ENCODE measurements around the gene CLDN4. TPM values are rescaled to one million over a fixed set of nuclear protein-coding genes. Genes with fewer than 3 reads are reported as not detected.

Gene CLDN4
- total and polyA plus RNA-seq, 12 donors, result 0.03 to 0.30 (median 0.14) TPM; not detected in 9

- intact Hi-C loops (cut with DNase I), result loop anchor here in 2 of 10 donors (10.0 kb wide), 2 partner anchors 103 to 333 kb away; no protein-coding TSS in a partner anchor
- DNase-seq (no peak), ATAC-seq (no peak)
- H3K4me3 ChIP-seq, result no peak overlapping the region
- H3K27ac ChIP-seq, result no peak overlapping the region
- peaks cover 6 to 43% (median 19%) of the 10 kb centered on the region in 9 donors for H3K4me1 ChIP-seq
- TF ChIP-seq, protein P1, sequence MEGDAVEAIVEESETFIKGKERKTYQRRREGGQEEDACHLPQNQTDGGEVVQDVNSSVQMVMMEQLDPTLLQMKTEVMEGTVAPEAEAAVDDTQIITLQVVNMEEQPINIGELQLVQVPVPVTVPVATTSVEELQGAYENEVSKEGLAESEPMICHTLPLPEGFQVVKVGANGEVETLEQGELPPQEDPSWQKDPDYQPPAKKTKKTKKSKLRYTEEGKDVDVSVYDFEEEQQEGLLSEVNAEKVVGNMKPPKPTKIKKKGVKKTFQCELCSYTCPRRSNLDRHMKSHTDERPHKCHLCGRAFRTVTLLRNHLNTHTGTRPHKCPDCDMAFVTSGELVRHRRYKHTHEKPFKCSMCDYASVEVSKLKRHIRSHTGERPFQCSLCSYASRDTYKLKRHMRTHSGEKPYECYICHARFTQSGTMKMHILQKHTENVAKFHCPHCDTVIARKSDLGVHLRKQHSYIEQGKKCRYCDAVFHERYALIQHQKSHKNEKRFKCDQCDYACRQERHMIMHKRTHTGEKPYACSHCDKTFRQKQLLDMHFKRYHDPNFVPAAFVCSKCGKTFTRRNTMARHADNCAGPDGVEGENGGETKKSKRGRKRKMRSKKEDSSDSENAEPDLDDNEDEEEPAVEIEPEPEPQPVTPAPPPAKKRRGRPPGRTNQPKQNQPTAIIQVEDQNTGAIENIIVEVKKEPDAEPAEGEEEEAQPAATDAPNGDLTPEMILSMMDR (IDR thresholded peaks at IDR 0.05), result no peak
- H3K9me3 ChIP-seq, result no peaks in the 10 kb centered on the region
- H3K27me3 ChIP-seq, result no peaks in the 10 kb centered on the region
- H3K36me3 ChIP-seq, result no peaks in the 10 kb centered on the region
- 68% methylated on average over 11 to 13 of the region's 13 CpGs for WGBS, 2 donors
These were observed 41.5 kb downstream of the CLDN4 start for GRCh38 chr7:73872056-73872908.

- WGBS, 2 donors, result 95 to 96% methylated on average over 8 of the region's 8 CpGs
- no peaks in the 10 kb centered on the region for H3K9me3 ChIP-seq
- TF ChIP-seq, protein P1 (IDR thresholded peaks at IDR 0.05), result no peak
- DNase-seq (no peak), ATAC-seq (no peak)
- peaks cover 19 to 50% (median 30%) of the 10 kb centered on the region in 9 donors for H3K4me1 ChIP-seq
- H3K27me3 ChIP-seq, result peaks cover 0 to 10% (median 0%) of the 10 kb centered on the region in 7 donors
- H3K4me3 ChIP-seq, result no peak overlapping the region
- no peaks in the 10 kb centered on the region for H3K36me3 ChIP-seq
- no peak overlapping the region for H3K27ac ChIP-seq
- intact Hi-C loops (cut with DNase I), result loop anchor here in 2 of 10 donors (10.0 kb wide), 2 partner anchors 98 to 328 kb away; no protein-coding TSS in a partner anchor
These were observed 45.6 kb downstream of the CLDN4 start for GRCh38 chr7:73876361-73876760.

DNA sequence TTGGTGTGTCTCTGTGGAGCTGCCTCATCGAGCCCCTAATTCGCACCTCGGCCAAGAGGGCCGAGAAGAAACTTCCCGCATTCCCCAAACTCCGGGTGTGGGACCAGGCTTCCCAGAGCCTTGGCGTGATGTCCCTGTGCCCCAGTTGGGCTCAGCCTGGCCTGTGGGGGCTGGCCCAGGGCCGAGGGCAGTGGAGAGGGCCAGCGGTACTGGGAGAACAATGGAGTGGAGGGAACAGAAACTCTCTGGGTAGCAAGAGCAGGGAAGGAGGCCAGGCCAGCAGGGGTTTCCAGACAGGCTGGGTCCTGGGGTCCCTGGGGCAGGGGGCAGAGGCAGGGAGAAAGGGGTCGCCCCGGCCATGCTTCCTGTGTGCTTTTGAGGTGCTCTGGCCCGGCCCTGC is 46.2 kb downstream of the CLDN4 start:
- TF ChIP-seq, protein P1 (IDR thresholded peaks at IDR 0.05), result no peak
- ATAC-seq, result no peak
- Histone ChIP-seq H3K9me3 (no peaks in the 10 kb centered on the region), H3K4me3 (no peak overlapping the region), H3K27me3 (peaks cover 0 to 10% (median 0%) of the 10 kb centered on the region in 7 donors), H3K4me1 (peaks cover 22 to 50% (median 31%) of the 10 kb centered on the region in 9 donors), H3K36me3 (no peaks in the 10 kb centered on the region), H3K27ac (no peak overlapping the region)
- intact Hi-C loops (cut with DNase I), result loop anchor here in 2 of 10 donors (10.0 kb wide), 2 partner anchors 98 to 328 kb away; no protein-coding TSS in a partner anchor
- WGBS, 2 donors, result 83 to 86% methylated on average over 12 of the region's 12 CpGs
- DNase-seq, result no peak

DNA sequence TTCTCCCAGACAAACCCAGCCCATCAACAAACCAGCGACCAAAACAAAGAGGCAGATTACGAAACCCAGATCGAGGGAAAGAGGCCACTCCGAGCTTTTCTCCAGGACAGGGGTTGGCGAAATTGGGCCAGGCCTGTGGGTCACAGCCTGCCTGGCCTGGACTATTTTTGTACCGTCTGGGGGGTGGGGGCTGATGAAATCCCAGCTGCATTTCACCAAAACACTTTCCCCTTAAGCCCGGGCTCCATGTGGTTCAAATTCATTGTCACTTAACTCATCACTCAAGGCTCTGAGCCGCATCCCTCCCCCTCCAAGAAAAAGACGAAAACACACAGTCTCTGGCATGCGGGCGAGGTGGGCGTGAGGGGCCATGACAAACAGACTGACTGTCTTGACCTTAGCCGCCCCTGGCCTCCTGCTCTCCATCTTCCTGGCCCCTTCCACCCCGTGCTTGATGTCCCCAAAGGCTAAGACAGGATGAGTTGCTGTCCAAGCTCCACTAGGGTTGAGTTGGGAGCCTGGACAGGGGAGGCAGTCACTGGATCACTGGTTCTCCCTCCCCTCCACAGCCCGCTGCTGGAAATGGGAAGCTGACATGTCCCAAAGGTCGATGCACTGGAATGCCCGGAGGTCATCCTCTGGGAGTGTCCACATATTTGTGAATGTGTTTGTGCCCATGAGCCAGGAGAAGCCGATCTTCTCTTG is 49.3 kb downstream of the CLDN4 start:
- peaks cover 25 to 50% (median 31%) of the 10 kb centered on the region in 9 donors for H3K4me1 ChIP-seq
- peaks cover 0 to 10% (median 0%) of the 10 kb centered on the region in 7 donors for H3K27me3 ChIP-seq
- H3K36me3 ChIP-seq, result no peaks in the 10 kb centered on the region
- peak overlapping the region in 9 of 10 donors; percentile 19 to 90 (median 78) for H3K27ac ChIP-seq
- peak; percentile 29 to 82 (median 54) for ATAC-seq
- TF ChIP-seq, protein P1 (IDR thresholded peaks at IDR 0.05), result no peak
- H3K9me3 ChIP-seq, result no peaks in the 10 kb centered on the region
- intact Hi-C loops (cut with DNase I), result loop anchor here in 4 of 10 donors (5.0 to 10.0 kb wide), 3 partner anchors 95 to 325 kb away; partner anchors contain the start of gene ELN (in 2 of the 4)
- H3K4me3 ChIP-seq, result no peak overlapping the region
- DNase-seq, result peak in 1 of 2 donors; percentile 66
- WGBS, 2 donors, result 44 to 45% methylated on average over 18 of the region's 18 CpGs

Data from heart right ventricle (tissue), 16 donors.